KOPT-K1 (cell line): ENCODE data around the gene COG8.
"Not testable (repeated sequence)": the region's sequence is repeated elsewhere in the genome, so short reads cannot be mapped to it uniquely, and the experiment has no call there.

Experiments
- H3K27ac ChIP-seq: fragments of 200-600 bp; sonication (generic); 2 replicates; pipeline ENCODE4 v1.5.1; 2016; ENCODE audit warnings: antibody characterized with exemption, mild to moderate bottlenecking, low read depth, low read length; ENCODE audit not compliant: poor library complexity, severe bottlenecking
- H3K36me3 ChIP-seq: fragments of 200-600 bp; sonication (generic); 2 replicates; pipeline ENCODE4 v1.5.1; 2017; ENCODE audit warnings: antibody characterized with exemption, mild to moderate bottlenecking, low read length, moderate library complexity; ENCODE audit not compliant: insufficient read depth
- H3K9me3 ChIP-seq: fragments of 200-600 bp; sonication (generic); 2 replicates; pipeline ENCODE4 v1.5.1; 2017; ENCODE audit warnings: antibody characterized with exemption, low read length, mild to moderate bottlenecking; ENCODE audit not compliant: insufficient read depth, poor library complexity, severe bottlenecking

The COG8 gene

DNA sequence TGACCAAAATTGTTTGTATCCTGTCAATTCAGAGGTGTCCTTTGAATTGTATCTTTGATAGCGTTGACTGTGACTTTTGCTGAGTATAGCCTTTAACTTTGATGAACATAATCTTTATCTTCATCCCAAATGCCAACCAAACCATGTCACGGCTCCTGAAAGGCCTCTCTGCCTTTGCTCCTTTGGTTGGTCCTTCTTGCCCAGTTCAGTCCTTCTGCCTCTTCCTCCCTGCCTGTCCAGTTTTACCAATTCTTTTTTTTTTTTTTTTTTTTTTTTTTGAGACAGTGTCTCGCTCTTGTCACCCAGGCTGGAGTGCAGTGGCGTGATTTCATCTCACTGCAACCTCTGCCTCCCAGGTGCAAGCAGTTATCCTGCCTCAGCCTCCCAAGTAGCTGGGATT lies 41.1 kb downstream of the COG8 start:
- Histone ChIP-seq H3K27ac (no peak overlapping the region), H3K9me3 (no peaks in the 10 kb centered on the region), H3K36me3 (peaks cover 24% of the 10 kb centered on the region)

DNA sequence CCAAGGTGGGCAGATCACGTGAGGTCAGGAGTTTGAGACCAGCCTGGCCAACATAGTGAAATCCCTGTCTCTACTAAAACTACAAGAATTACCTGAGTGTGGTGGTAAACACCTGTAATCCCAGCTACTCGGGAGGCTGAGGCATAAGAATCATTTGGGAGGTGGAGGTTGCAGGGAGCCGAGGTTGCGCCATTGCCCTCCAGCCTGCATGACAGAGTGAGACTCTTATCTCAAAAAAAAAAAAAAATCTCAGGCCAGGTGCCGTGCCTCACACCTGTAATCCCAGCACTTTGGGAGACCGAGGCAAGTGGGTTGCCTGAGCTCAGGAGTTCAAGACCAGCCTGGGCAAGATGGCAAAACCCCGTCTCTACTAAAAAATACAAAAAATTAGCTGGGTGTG lies 42.6 kb downstream of the COG8 start:
- peaks cover 24% of the 10 kb centered on the region for H3K36me3 ChIP-seq
- H3K27ac ChIP-seq, H3K9me3 ChIP-seq: not testable (repeated sequence)

GRCh38 chr16:69294051-69294450 lies 45.3 kb downstream of the COG8 start:
- Histone ChIP-seq H3K9me3 (no peaks in the 10 kb centered on the region), H3K36me3 (no peaks in the 10 kb centered on the region), H3K27ac (no peak overlapping the region)

DNA sequence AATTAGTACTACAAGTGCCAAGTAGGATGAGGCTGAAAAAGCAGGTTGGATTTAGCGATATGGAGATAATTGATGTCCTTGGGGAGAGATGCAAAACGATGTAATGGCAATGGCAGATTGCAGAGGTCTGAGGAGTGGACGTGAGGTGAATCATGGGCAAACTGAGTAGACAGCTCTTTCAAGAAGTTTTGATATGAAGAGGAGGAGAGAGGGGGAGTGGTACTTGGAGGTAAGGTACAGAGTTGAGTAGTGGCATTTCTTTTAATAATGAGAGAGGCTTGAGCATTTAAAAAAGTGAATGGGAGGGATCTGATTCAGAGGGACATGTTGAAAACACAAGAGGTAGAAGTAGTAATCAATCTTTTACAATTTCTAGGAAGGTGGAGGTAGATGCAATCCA lies 46.0 kb downstream of the COG8 start:
- H3K9me3 ChIP-seq, result no peaks in the 10 kb centered on the region
- no peaks in the 10 kb centered on the region for H3K36me3 ChIP-seq
- no peak overlapping the region for H3K27ac ChIP-seq

GRCh38 chr16:69291657-69292056 lies 47.7 kb downstream of the COG8 start:
- not testable (repeated sequence) for H3K27ac ChIP-seq, H3K9me3 ChIP-seq, H3K36me3 ChIP-seq

- H3K9me3 ChIP-seq, result no peaks in the 10 kb centered on the region
Observed at GRCh38 chr16:69286941-69287713, 52.2 kb downstream of the COG8 start.

GRCh38 chr16:69285240-69285639 lies 54.1 kb downstream of the COG8 start:
- Histone ChIP-seq H3K27ac (no peak overlapping the region), H3K36me3 (peaks cover 28% of the 10 kb centered on the region), H3K9me3 (no peaks in the 10 kb centered on the region)

More at GRCh38 chr16:69286941-69287713, 52.2 kb downstream of the COG8 start:
- H3K36me3 ChIP-seq, result peaks cover 28% of the 10 kb centered on the region
- H3K27ac ChIP-seq, result no peak overlapping the region

DNA sequence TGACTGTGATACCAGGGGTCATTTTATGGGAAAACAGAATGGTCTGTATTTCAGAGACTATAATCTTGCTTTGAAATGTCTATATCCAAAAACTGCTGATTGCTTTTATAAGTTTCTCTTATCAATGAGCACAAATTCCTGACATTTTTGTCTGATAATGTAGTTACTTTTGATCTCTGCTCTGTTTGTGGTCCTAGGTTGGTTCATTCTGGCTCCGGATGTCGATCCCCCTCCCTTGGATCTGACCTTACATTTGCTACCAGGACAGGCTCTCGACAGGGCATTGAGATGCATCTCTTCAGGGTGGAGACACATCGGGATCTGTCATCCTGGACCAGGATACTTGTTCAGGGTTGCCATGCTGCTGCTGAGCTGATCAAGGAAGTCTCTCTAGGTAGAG lies 55.5 kb downstream of the COG8 start:
- H3K9me3 ChIP-seq, result no peaks in the 10 kb centered on the region
- H3K36me3 ChIP-seq, result peaks cover 28% of the 10 kb centered on the region
- no peak overlapping the region for H3K27ac ChIP-seq

GRCh38 chr16:69277413-69277812 lies 62.0 kb downstream of the COG8 start:
- H3K27ac ChIP-seq, result no peak overlapping the region
- no peaks in the 10 kb centered on the region for H3K36me3 ChIP-seq
- no peaks in the 10 kb centered on the region for H3K9me3 ChIP-seq
